Ovary (tissue), 3 donors: ENCODE data around the gene MYL2.

Source experiments
- EP300 ChIP-seq: sonication (generic); formaldehyde crosslinking; IDR thresholded peaks from one replicate; pipeline ENCODE4 v1.6.1; 2017; ENCODE audit warnings: antibody characterized with exemption
- POLR2A ChIP-seq: fragments of 450-650 bp; IDR thresholded peaks from one replicate; pipeline ENCODE4 v1.6.1; 2017; ENCODE audit warnings: antibody characterized with exemption, mild to moderate bottlenecking, moderate library complexity
- TF ChIP-seq, protein P1 (sequence below), 3 donors: fragments of 450-650 bp in 2 of 3; fragments of 200-600 bp in 1 of 3; IDR thresholded peaks; one replicate each; pipeline versions ENCODE4 v1.5.1 to v1.8.0; 2016 to 2022; ENCODE audit warnings: antibody characterized with exemption in 3 of 3, mild to moderate bottlenecking in 1 of 3
- donor health status: DM: no; HTN: no; CAD: no.

DNA sequence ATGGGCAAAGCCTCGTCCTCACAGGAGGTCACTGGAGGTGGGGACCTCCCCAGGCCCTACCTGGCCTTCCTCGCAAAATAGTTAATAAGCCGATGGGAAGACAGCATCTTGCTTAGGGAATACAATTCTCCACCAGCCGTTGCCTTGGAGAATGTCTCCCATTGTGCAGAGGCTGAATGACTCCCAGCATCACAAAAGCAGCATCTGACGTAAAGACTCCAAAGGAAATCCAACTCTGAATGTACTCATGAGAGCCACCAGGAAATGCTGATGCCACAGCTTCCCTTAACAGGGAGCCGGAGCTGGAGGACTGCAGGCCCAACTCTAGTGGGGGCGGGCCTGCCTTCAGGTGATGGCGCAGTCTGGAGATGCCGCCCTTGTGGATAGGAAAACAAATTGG, 58.0 kb downstream of the MYL2 start:
- TF ChIP-seq, protein P1, sequence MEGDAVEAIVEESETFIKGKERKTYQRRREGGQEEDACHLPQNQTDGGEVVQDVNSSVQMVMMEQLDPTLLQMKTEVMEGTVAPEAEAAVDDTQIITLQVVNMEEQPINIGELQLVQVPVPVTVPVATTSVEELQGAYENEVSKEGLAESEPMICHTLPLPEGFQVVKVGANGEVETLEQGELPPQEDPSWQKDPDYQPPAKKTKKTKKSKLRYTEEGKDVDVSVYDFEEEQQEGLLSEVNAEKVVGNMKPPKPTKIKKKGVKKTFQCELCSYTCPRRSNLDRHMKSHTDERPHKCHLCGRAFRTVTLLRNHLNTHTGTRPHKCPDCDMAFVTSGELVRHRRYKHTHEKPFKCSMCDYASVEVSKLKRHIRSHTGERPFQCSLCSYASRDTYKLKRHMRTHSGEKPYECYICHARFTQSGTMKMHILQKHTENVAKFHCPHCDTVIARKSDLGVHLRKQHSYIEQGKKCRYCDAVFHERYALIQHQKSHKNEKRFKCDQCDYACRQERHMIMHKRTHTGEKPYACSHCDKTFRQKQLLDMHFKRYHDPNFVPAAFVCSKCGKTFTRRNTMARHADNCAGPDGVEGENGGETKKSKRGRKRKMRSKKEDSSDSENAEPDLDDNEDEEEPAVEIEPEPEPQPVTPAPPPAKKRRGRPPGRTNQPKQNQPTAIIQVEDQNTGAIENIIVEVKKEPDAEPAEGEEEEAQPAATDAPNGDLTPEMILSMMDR (IDR thresholded peaks at IDR 0.05) = no peak
- no peak for TF ChIP-seq POLR2A
- no peak for TF ChIP-seq EP300
